GM18519 (cell line): ENCODE measurements around the gene RUNX1.

Experiments
- ATAC-seq: cut with Tn5 transposase; IDR thresholded peaks from one replicate; pipeline ENCODE4 v1.9.1; 2021; ENCODE audit warnings: mild to moderate bottlenecking, moderate library complexity; ENCODE audit not compliant: unreplicated experiment, low FRiP score

RUNX1 gene

DNA sequence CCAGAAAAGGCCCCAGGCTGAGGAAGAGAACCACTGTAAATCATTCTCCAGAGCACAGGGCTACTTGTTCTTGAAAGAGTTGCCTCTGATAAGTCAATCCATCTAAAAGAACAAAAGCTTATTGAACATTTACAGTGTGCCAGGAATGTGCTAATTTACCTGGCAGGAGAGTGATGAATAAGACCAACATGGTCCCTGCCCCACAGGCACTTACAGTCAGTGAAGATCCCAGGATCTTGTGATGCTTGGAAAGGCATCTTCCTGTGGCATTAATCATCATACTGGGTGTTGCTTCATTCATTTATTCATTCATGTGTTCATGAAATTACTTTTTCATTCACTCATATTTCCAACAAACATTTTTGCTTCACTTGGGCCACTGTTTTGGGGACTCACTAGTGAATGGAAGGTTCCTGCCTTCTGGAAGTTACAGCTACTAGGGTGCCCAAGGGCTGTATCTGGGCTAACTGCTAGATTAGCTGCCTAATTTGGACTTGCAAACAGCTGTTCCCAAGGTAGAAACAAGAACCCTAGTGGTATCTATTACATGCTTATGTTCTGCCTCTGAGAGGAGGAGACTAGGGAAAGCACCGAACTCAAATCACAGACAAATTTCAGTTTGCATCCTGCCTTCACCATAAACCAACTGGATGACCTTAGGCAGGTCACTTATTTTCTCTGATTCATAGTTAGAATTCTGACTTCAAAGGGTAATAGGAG is 246.8 kb downstream of the RUNX1 start:
- ATAC-seq: no peak

GRCh38 chr21:34801519-34802132 is 247.5 kb downstream of the RUNX1 start:
- no peak for ATAC-seq

DNA sequence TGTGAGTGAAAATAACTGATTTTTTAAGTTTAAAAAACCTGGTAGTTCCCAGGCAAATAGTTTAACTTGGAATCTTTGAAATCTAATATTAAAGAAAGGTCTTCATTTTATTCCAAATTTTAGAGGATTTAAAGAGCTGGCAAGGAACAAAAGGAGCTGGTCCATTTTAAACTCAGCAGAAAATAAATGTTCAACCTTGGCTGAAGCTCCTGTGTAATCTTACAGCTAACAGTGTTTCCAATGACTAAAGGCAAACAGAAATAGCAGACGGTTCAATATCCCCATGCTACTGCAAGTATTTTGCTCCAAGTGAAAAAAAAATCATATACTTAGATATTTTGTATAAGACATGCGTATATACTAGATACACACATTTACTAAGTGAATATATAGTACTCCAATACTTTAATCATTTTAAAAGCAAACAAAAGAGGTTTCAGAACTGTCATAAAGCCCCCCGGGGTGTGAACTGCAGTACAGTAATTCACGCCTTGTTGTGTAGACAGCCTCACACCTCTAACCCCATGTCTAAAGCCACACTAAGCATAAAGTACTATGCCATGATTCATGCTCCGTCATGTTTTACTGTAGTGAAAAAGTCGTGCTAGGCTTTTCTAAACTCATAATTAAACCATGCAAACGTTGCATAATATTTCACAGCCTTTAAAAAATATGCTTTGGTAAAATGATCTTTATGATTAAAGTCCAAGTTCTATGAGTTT is 248.1 kb downstream of the RUNX1 start:
- ATAC-seq: no peak

DNA sequence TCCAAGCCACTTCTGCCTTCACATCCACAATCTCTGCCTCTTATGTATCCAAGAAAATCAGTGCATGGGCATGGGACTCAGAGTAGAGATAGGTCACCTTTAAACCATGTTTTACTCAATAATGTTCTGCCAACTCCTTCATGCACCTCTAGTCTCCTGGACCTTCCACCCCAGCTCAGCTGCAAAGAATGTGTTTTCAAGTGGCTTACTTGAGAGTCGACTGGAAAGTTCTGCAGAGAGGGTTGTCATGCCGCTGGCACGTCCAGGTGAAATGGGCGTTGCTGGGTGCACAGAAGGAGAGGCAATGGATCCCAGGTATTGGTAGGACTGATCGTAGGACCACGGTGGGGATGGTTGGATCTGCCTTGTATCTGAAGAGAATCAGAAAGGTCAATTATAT is 250.0 kb downstream of the RUNX1 start:
- no peak for ATAC-seq

- ATAC-seq: no peak
Observed at GRCh38 chr21:34797921-34798535, 251.1 kb downstream of the RUNX1 start.

GRCh38 chr21:34797201-34797525 is 251.9 kb downstream of the RUNX1 start:
- no peak for ATAC-seq

- ATAC-seq: no peak
Observed at GRCh38 chr21:34796518-34797200, 252.4 kb downstream of the RUNX1 start.

DNA sequence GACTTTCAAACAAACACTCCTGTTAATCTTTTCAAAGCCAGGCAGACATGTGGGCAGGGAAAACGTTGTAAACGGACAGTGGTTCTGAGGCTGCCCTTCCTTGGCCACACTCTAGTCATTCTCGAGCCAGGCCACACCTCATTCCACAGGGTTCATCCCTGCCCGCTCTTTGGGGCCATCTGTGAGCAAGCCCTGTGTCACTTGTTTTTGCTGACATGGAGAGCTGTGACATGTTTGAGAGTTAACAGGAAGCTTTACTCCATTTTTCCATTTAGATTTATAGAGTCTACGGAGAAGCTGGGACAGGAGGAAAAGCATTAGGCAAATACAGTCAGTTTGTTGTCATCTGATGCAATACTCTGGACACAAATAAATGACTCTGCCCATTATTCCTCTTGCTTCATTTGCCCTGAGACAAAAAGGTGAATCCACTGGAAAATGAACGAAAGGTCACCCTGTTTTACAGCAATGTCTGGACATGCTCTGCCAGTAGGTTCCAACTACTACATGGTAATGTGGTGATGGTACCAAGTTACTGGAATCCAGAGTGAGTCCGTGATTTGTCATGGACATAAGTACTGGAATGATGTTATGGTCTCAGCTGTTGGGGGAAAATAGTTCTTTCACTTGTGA is 253.4 kb downstream of the RUNX1 start:
- ATAC-seq: no peak

DNA sequence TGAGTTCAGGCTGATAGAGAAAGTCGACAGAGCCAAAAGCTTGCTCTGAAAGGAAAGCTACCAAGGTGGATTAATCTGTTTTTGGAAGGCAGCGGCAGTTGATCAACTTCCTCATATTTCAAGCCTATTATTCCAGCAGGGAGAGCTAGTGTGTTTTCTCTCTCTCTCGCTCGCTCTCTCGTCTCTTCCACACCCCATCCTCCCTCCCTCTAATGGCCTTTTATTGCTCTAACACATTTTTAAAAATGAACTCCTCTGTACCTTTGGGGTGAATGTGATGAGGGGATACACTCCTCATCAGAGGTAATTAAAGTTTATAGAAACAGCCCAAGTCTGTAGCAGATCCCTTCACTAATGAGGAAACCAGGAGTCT is 253.9 kb downstream of the RUNX1 start:
- no peak for ATAC-seq

GRCh38 chr21:34794686-34795085 is 254.4 kb downstream of the RUNX1 start:
- no peak for ATAC-seq

- ATAC-seq: no peak
Observed at GRCh38 chr21:34793471-34793870, 255.6 kb downstream of the RUNX1 start.

GRCh38 chr21:34792504-34793089 is 256.5 kb downstream of the RUNX1 start:
- ATAC-seq: no peak

- no peak for ATAC-seq
Observed at GRCh38 chr21:34791776-34792503, 257.2 kb downstream of the RUNX1 start.

- ATAC-seq: no peak
Observed at GRCh38 chr21:34790834-34791233, 258.3 kb downstream of the RUNX1 start.

GRCh38 chr21:34790341-34790740 is 258.8 kb downstream of the RUNX1 start:
- ATAC-seq: no peak

- no peak for ATAC-seq
Observed at GRCh38 chr21:34788879-34789278, 260.2 kb downstream of the RUNX1 start.

DNA sequence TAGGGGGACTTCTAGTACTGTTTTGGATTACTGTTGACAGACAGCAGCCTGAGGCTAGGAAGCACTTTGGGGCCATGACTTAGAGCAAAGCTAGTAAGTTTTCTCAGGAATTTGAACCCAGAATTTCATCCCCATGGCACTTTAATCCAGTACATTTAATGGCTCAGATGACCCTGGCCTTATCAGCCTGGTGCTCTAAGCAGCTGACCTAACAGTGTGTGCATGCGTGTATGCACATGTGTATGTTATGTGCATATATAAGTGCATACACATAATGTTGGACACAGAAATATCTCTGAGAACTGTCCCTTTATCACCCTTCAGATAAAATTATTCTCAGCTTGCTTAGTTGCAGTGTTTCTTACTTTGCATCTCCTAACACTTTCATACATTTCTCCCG is 265.3 kb downstream of the RUNX1 start:
- ATAC-seq: no peak

- no peak for ATAC-seq
Observed at GRCh38 chr21:34782506-34783360, 266.4 kb downstream of the RUNX1 start.

DNA sequence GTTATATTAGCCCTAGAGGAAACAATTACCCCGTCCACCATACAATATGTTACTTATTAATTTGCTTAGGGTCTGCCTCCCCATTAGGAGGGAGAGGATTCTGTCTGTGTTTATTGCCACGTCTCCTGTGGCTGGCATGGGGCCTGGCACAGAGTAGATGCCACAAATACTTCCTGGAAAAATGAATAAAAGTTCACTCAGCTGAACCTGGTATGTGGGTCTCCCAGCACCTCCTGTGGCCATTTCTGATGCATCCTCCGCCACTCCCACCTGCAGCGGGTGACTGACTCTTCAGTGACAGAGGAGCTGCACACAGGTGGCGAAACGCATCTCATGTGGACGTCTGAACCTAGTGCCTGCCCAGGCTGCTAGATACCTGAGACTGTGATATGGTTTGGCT is 267.6 kb downstream of the RUNX1 start:
- no peak for ATAC-seq
